ENCODE results near the gene OR6K6. TPM values are rescaled to one million over a fixed set of nuclear protein-coding genes. Genes with fewer than 3 reads are reported as not detected.

OR6K6 gene, protein sequence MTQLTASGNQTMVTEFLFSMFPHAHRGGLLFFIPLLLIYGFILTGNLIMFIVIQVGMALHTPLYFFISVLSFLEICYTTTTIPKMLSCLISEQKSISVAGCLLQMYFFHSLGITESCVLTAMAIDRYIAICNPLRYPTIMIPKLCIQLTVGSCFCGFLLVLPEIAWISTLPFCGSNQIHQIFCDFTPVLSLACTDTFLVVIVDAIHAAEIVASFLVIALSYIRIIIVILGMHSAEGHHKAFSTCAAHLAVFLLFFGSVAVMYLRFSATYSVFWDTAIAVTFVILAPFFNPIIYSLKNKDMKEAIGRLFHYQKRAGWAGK
- not detected for total RNA-seq

DNA sequence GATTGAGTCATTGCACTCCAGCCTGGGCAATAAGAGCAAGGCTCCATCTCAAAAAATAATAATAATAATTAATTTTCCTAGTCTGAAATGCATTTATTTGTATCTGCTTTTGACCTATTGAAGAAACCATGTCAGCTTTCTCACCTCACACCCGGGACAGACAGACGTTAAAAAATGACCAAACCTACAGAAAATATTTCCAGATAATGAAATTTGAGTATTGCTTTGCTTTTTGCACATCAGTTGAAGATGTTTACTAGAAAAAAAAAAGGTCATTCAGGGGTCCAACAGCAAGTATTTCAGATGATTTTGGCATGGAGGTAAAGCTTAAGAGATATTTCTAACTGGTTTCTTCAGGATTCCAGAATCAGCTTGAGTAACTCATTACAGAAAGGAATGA lies at the start of gene OR6K6:
TSS of gene OR6K6 (plus strand) at position 301 of the 400 bp plus-strand sequence. CDS start 168 bp downstream, outside the sequence.
- DNase-seq (ENCODE audit: low read depth in 2 of 3, low spot score in 2 of 3), result no peak

DNA sequence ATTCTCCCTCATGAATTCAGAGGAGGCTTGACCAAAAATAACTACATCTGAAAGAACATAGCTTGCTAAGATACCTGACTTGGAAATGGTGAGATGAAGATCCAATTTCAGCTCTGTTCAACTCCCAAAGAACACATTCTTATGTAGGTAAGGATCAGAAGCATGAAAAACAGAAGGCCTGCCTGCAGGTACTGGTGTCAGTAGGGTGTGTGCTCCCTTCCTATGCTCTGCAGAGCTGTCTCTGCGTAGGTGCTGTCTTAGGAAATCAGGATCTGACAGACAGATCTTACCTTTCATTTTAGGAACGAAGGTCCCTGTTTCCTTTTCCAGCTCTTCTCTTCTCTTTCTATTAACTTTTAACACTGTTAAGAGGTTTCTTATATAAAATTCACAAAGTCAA lies 48.4 kb upstream of the OR6K6 start:
- no peak for DNase-seq (ENCODE audit: low read depth in 2 of 3, low spot score in 2 of 3)

DNA sequence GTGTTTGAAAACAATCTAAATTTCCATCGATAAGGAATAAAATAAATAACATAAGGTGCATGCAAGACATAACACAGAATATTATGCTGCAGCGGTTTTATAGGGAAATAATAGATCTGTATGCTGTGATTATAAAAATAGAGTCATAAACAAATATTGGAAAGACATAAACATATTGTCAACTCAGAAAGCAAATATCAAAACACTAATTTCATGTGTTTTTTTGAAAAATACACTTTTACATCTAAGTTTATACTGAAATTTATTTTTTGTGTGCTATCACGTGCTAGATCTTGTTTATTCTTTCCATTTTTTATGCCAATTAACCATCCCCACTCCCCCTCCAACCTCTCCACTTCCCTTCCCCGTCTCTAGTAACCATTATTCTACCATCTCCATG lies 43.4 kb upstream of the OR6K6 start:
- DNase-seq (ENCODE audit: low read depth in 2 of 3, low spot score in 2 of 3), result no peak

DNA sequence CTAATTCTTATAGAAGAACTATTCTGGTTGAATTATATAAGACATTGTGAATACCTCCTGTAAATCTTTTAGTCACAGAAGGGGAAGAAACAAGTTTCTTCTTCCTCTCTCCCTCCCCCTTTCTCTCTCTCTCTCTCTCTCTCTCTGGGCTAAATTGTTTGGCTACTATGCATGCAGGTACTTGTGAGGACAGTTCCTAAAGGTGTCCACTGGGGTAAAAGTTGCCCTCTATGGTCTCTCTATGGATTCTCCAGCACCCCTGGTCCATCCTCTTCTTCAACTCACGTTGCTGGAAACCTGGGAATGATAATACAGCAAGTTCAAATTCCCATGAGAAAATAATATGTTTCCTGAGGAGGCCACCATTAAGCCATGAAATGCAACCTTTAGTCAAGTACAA lies 39.8 kb upstream of the OR6K6 start:
- no peak for DNase-seq (ENCODE audit: low read depth in 2 of 3, low spot score in 2 of 3)

DNA sequence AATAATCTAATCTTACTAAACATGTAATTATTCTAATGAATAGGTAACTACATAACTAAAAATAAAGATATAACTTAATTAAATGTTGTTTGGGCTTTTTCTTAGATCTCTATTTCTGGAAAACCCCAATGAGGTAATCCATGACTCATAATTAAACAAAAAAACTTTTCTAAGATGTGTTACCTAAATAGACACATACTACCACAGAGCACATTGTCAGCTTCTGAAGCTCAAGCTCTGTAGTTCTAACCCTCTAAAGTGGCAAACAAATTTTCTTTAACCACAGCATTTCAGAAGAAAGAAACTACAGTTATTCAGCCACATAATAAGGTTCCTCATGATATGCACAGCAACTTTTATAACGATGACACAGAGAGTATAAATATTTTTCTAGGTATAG lies 38.2 kb upstream of the OR6K6 start:
- no peak for DNase-seq (ENCODE audit: low read depth in 2 of 3, low spot score in 2 of 3)

DNA sequence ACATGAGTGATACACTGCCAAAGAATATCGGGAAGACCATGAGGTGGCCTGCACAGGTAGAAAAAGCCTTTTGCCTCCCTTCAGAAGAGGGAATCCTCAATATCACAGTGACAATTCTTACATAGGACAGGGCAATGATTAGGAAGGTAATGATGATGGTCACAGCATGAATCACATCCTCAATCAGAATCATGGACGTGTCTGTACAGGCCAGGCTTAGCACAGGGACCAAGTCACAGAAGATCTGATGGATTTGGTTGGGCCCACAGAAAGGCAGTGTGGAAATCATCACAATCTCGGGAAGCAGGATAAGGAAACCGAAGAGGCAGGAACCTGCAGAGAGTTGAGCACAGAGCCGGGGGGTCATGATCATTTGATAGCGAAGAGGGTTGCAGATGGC lies 37.2 kb upstream of the OR6K6 start:
- no peak for DNase-seq (ENCODE audit: low read depth in 2 of 3, low spot score in 2 of 3)

DNA sequence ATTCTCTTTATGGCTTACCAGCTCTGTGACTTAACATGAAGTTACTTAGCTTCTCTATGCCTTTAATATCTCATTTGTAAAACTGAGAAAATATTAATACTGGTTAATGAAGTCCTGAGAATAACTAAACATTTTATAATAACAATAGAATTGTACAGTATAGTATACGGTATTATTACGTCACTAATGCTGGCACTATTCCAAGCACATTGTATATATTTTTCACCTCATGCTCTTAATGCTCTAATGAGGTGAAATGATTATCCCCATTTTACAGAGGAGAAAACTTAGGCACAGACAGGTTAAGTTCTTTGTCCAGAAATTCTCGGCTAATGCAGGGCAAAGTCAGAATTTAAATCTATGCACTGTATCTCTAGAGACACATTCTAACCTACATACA lies 34.9 kb upstream of the OR6K6 start:
- no peak for DNase-seq (ENCODE audit: low read depth in 2 of 3, low spot score in 2 of 3)

DNA sequence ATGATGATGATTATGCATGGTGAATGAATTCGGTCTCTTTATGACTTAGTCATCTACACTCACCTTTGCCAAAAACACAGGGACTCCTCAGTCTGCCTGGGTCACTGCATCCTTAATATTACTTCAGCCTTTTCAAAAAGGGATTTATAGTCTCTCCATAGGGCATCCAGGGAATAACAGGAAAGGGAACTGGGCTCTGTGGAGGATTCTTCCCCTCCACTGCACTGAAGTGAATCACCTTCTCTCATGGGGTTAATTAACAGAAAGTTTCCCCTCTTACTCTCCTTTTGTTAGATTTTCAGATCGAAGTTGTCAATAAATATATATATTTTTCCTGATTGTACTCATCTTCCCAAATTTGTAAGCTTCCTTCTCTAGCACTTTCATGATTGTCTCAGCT lies 33.9 kb upstream of the OR6K6 start, which contains the start of gene OR6K3:
TSS of gene OR6K3 (minus strand) at position 101 of the 400 bp plus-strand sequence. CDS start 2,605 bp downstream, outside the sequence.
- DNase-seq (ENCODE audit: low read depth in 2 of 3, low spot score in 2 of 3), result no peak

DNA sequence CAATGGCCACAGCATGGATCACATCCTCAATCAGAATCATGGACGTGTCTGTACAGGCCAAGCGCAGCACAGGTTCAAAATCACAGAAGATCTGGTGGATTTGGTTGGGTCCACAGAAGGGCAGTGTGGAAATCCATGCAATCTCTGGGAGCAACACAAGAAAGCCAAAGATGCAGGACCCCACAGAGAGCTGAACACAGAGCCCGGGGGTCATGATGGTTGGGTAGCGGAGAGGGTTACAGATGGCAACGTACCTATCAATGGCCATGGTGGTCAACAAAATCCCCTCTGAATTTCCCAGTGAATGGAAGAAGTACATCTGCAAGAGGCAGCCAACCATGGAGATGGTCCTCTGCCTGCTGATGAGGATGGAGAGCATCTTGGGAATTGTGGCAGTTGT lies 30.1 kb upstream of the OR6K6 start:
- no peak for DNase-seq (ENCODE audit: low read depth in 2 of 3, low spot score in 2 of 3)

DNA sequence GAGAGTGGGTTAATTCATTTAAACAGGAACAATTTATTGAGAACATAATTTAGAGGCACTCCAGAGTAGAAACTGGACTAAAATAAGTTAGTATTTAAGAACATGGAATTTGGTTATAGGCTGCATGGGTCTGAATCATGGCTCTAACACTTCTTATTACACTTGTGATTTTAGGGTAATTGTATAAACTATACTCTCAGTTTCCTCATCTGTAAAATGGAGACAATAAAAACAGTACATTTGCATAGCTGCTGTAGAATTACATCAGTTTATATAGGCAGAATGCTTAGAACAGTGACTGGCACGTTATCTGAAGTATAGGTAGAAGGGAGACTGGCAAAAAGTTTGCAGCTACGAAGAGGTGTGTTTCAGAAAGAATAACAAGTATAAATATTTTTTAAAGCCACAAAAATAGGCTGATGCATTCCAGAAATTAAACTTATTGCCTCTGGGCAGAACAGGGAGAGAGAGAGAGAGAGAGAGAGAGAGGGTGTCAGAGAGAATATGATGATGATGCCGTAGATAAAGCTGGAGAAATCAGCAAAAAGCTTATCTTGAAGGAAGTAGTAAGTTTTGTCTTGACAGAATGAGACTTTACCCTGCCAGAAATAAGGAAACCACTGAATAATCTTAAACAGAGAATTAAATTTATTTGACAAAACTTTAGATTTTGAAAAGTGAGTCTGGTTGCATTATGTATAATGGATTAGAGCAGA lies 25.9 kb upstream of the OR6K6 start:
- DNase-seq (ENCODE audit: low read depth in 2 of 3, low spot score in 2 of 3), result no peak

DNA sequence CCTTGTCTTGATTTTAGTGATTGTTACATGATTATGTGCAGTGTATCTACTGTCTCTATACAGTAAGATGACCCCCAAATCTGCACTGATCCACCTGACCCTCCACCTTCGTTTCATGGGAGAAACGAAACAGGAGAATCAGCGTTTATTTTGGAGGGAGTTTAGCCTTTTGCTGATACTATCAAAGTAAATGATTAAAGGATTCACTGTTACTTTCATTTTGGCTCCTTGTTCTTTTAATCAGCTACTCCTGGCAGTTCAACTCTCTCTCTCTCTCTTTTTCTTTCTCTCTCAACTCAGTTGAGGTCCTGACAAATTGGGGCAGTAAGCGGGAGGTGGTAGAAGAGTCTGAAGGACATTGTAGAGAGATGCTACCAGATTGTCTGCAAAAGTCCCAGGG lies 24.1 kb upstream of the OR6K6 start:
- DNase-seq (ENCODE audit: low read depth in 2 of 3, low spot score in 2 of 3), result no peak

DNA sequence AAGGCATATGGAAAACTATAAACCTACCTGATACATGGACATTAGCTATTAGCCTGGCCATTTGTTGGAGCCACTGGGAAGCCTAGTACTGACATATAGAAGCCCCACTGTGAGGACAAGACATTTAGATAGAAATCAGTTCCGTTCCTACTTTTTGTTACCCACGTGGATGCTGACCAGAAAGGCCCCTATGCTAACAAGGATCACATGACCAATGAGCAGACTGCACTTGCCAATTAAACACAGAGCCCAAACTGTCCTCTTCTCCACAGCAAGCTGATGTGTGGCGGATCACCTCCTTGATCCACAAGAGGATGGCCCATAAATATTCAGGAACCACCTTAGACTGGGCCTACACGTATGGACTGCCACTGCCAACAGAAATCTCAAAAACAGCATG lies 22.8 kb upstream of the OR6K6 start:
- DNase-seq (ENCODE audit: low read depth in 2 of 3, low spot score in 2 of 3), result no peak

DNA sequence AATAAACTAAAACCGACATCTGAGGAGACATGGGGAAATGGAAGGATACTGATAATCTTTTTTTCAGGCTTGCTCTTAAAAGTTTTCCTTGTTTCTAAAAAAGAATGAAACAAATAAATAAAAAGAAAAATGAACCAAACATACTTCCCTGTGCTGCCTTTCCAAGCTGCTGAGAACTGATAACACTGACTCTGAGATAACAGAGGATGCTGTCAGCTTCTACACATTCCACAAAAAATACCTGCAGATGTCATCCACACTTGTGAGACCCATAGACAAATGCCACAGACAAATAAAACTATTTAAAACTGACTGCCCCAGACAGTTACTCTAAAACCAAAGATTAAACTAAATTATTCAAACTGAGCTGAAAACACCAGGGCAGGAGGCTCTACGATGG lies 22.0 kb upstream of the OR6K6 start:
- DNase-seq (ENCODE audit: low read depth in 2 of 3, low spot score in 2 of 3), result no peak

DNA sequence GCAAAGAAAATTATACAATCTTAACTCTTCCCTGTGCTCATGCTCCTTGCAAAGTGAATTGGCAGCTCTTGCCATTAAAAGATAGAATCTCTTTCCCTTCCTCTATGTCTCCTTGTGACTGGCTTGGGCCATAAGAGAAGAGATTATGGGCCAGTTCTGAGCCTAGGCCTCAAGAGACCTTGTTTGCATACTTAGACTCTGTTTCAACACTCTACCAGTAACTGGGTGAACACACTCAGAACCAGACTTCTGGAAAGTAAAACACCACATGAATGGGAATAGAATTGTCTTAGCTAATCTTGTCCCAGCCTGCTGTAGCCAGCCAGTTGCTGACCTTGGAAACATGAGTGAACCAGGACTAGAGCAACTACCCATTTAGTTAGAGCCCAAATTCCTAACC lies 18.7 kb upstream of the OR6K6 start:
- DNase-seq (ENCODE audit: low read depth in 2 of 3, low spot score in 2 of 3), result no peak

DNA sequence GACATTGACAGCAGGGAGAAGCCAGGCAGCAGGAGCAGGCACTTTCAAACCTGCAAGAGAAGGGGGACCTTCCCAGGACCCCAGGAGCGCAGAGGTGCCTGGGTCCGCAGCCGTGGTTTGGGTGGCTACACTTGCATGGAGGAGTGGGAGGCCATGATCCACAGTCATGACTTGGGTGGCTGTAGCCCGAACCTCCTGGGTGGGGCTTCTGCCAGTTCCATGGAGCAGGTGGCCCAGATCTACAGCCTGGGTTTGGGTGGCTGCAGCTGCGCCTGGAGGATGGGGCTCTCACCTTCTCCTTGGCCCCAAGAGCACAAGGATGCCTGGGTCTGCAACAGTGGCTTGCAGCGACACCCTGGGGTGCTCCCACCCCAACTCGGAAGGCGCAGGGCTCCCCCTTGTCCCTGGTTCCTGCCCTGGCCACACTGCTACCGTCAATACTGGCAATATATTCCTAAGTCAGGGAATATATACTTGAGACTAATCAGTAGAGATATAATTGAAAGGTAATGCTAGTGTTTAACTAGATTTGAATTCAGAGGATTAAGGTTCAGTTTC lies 2.3 kb upstream of the OR6K6 start:
- DNase-seq (ENCODE audit: low read depth in 2 of 3, low spot score in 2 of 3), result no peak

DNA sequence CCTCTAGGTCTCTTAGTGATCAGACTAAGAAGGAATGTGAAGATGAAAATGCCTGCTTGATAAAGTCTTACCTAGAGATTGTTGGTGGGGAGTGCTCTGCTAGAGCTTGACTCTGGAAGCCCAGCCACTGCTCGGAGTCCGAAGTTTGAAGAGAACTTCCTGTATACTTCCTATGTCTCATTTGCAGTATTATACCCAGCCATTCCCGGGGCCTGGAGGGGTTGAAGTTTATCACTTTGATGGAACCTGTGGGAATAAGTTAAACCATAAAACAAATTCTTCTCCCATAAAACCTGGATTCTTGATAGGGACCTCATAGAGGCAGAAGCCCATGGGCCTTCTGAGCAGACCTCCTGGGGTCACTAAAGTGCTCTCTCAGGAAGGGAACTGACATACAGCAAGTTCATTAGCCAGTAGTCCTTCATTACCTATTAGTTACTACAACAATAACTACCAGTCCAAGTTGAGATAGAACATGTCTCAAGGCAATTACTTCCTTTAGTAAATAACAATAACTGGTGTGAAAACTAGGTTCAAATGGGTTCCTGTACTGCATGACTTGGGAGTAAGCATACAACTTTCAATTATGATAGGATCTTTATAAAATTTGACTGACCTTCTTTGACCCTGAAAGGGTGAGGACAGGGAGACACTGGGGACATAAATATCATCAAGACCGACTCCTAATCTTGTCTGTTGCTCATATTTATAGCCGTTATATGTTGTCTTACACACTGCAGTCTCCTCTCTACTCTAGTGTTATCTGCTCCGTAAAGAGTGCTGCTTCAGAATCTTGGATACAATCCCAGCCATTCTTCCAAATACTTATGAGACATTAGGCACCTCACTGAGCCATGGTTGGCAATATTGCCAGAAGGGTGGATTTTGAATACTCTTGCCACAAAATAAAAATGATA lies 17.7 kb downstream of the OR6K6 start, which contains the start of gene OR6N1:
TSS of gene OR6N1 (minus strand) at position 246 of the 917 bp plus-strand sequence. CDS start 5,513 bp downstream, outside the sequence.
- no peak for DNase-seq (ENCODE audit: low read depth in 2 of 3, low spot score in 2 of 3)

DNA sequence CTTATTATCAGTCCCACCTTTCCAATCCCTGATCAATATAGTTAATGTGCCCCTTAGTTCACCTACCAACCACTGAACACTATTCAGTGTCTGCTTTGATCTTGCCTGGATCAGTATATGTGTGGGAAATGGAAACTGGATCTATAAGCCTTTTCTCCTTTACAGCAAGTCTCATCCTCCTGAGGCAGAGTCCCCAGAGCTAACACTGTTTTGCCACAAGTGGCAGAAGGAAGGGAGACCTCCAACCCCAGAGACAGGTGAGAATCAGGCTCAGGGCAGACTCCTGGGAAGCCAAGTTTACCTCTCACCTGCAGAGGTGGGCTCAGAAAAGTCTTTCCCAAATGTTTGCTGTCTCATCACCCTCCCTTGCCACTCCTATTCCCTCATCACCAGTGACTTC lies 26.6 kb downstream of the OR6K6 start, which contains the start of gene OR6N2:
TSS of gene OR6N2 (minus strand) at position 101 of the 400 bp plus-strand sequence. CDS start 3,569 bp downstream, outside the sequence.
- no peak for DNase-seq (ENCODE audit: low read depth in 2 of 3, low spot score in 2 of 3)

DNA sequence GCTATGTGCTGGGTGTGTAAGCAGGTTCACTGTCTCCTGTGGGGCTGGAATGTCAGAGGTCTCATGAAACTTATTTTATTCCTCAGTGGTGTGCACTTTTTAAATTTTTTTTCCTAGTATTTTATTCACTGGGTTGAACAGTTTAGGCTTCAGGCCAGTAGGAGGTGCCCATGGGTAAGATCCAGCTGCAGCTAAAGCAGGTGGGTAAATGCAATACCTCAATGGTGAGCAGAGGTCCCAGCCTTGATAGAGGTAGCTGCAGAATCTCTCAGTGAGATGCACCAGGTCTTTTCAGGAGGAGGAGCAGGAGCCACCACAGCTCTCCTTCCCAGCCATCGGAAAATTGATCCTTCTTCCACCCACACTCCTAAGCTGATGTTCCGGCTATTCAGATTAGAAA lies 39.1 kb downstream of the OR6K6 start:
- DNase-seq (ENCODE audit: low read depth in 2 of 3, low spot score in 2 of 3), result no peak

DNA sequence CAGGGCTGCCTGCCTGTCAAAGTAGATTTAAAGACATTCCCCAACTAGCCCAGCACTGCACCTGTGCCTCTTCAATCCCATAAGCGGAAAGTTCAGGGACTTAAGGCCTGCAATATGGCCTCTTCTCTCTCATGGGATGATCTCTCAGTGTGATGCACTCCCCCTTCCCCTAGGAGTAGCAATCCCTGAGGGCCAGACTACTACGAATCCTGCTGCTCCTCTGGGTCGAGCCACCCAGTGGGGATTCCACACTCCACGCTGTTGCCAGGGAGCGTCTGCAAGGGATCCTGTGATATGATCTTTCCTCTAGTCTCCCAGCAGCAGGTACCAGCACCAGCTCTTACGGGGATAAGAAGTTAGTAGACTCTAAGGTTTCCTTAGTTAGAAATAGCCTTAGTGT lies 39.7 kb downstream of the OR6K6 start:
- DNase-seq (ENCODE audit: low read depth in 2 of 3, low spot score in 2 of 3), result no peak

DNA sequence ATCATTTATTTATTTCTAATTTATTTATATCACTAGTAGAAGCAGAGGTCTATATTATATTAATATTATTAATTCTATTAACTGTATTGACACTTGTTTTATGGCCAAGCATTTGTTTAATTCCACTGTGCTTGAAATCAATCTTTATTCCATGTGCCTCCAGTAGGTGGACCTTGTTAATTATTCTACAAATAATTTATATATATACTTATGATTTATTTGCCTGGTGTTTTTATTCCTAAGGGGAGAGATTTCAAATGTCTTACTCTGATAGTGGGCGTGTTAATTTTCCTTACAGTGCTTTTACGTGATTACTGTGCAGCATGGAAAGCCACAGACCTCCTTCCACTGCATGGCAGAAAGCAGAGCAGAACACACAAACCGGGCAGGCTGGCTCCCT lies 44.0 kb downstream of the OR6K6 start:
- DNase-seq (ENCODE audit: low read depth in 2 of 3, low spot score in 2 of 3), result no peak

DNA sequence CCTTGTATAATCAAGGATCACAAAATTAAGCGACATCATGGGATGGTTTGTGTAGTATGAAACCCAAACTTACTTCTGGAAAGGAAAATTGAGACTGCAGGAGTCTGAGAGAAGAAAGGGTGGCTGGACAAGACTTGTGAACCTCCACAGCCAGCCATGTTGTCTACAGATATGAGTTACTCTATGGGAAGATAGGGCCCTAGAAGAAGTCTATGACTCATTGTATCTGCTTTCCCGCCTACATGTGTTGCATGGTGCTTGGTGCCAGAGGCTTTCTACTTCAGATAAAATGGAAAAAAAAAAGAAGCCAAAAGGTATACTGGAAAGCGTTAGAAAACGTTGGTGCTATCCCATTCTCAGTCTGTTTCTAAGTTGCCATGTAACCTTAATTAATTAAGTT lies 45.2 kb downstream of the OR6K6 start:
- no peak for DNase-seq (ENCODE audit: low read depth in 2 of 3, low spot score in 2 of 3)
